GM19238 (cell line): Measurements from ENCODE around the gene CAMK4.

Source experiments
- DNase-seq: peaks from one replicate; pipeline ENCODE4 v3.0.0; 2011; ENCODE audit warnings: low spot score; ENCODE audit not compliant: insufficient read length

The CAMK4 gene

GRCh38 chr5:111486055-111486454, 261.9 kb downstream of the CAMK4 start:
- DNase-seq = no peak

GRCh38 chr5:111486926-111487325, 262.7 kb downstream of the CAMK4 start:
- no peak for DNase-seq

GRCh38 chr5:111488353-111488752, 264.2 kb downstream of the CAMK4 start:
- DNase-seq = no peak

GRCh38 chr5:111493031-111493430, 268.8 kb downstream of the CAMK4 start:
- DNase-seq = no peak

GRCh38 chr5:111494355-111494999, 270.3 kb downstream of the CAMK4 start:
- no peak for DNase-seq

- DNase-seq = no peak
Observed at GRCh38 chr5:111495159-111495558, 271.0 kb downstream of the CAMK4 start.

- no peak for DNase-seq
Observed at GRCh38 chr5:111498346-111498745, 274.2 kb downstream of the CAMK4 start.

GRCh38 chr5:111502956-111503355, 278.8 kb downstream of the CAMK4 start:
- no peak for DNase-seq

GRCh38 chr5:111505096-111505495, 280.9 kb downstream of the CAMK4 start:
- DNase-seq = no peak

GRCh38 chr5:111507276-111507675, 283.1 kb downstream of the CAMK4 start:
- no peak for DNase-seq

- no peak for DNase-seq
Observed at GRCh38 chr5:111509119-111509518, 284.9 kb downstream of the CAMK4 start.

- DNase-seq = no peak
Observed at GRCh38 chr5:111511174-111511830, 287.1 kb downstream of the CAMK4 start.

GRCh38 chr5:111511831-111512374, 287.7 kb downstream of the CAMK4 start:
- no peak for DNase-seq

GRCh38 chr5:111512375-111513130, 288.4 kb downstream of the CAMK4 start, which contains the start of gene STARD4:
TSS of gene STARD4 (minus strand) at chr5:111512535. CDS start at chr5:111507433, 5,102 bp downstream.
- DNase-seq = peak; percentile 81

- no peak for DNase-seq
Observed at GRCh38 chr5:111513131-111513520, 288.9 kb downstream of the CAMK4 start.

- DNase-seq = no peak
Observed at GRCh38 chr5:111514087-111514486, 289.9 kb downstream of the CAMK4 start.

GRCh38 chr5:111517853-111518501, 293.8 kb downstream of the CAMK4 start:
- DNase-seq = no peak

- no peak for DNase-seq
Observed at GRCh38 chr5:111518777-111519176, 294.6 kb downstream of the CAMK4 start.

- no peak for DNase-seq
Observed at GRCh38 chr5:111520908-111521307, 296.7 kb downstream of the CAMK4 start.

- DNase-seq = no peak
Observed at GRCh38 chr5:111528056-111528455, 303.9 kb downstream of the CAMK4 start.

- peak; percentile 8 for DNase-seq
Observed at GRCh38 chr5:111530298-111530740, 306.1 kb downstream of the CAMK4 start.
